ENCODE data around the gene NDUFB10. TPM values are rescaled to one million over a fixed set of nuclear protein-coding genes. Genes with fewer than 3 reads are reported as not detected.

Gene NDUFB10
- total RNA-seq, 1 experiment from 2014 or later = 202 TPM

GRCh38 chr16:1915732-1916639, 43.4 kb upstream of the NDUFB10 start:
- Mint-ChIP-seq H3K4me3 (ENCODE audit: unreplicated experiment) (no peak overlapping the region), H3K4me1 (ENCODE audit: insufficient read depth, unreplicated experiment) (peaks cover 6% of the 10 kb centered on the region), H3K36me3 (ENCODE audit: insufficient read depth, unreplicated experiment) (no peaks in the 10 kb centered on the region), H3K27ac (ENCODE audit: low read depth, unreplicated experiment) (no peak overlapping the region), H3K27me3 (ENCODE audit: insufficient read depth, unreplicated experiment) (peaks cover 41% of the 10 kb centered on the region), H3K9me3 (ENCODE audit: unreplicated experiment) (no peaks in the 10 kb centered on the region)
- intact Hi-C loops (cut with micrococcal nuclease) = no loop called here
- TF ChIP-seq CTCF (IDR thresholded peaks at IDR 0.05; ENCODE audit: unreplicated experiment) = no peak
- ChIA-PET CTCF (interaction anchor here (0.7 to 1.4 kb wide), 2 partner anchors 45 to 70 kb away, joined by 3 to 4 read pairs; no protein-coding TSS in a partner anchor), POLR2A (interaction anchor here (0.6 to 0.8 kb wide), 2 partner anchors 36 to 161 kb away, joined by 3 read pairs; no protein-coding TSS in a partner anchor)
- DNase-seq (ENCODE audit: unreplicated experiment) = no peak
- BruUV-seq (replicated peaks) = no TSS peak

- no TSS peak for BruUV-seq (replicated peaks)
- H3K27me3 Mint-ChIP-seq (ENCODE audit: insufficient read depth, unreplicated experiment) = peaks cover 47% of the 10 kb centered on the region
- ChIA-PET CTCF (interaction anchor here (0.7 to 1.4 kb wide), 2 partner anchors 46 to 69 kb away, joined by 3 to 4 read pairs; no protein-coding TSS in a partner anchor), POLR2A (interaction anchor here (0.6 to 0.8 kb wide), 2 partner anchors 37 to 161 kb away, joined by 3 read pairs; no protein-coding TSS in a partner anchor)
- H3K27ac Mint-ChIP-seq (ENCODE audit: low read depth, unreplicated experiment) = no peak overlapping the region
- intact Hi-C loops (cut with micrococcal nuclease) = no loop called here
- no peak overlapping the region for H3K4me3 Mint-ChIP-seq (ENCODE audit: unreplicated experiment)
- no peaks in the 10 kb centered on the region for H3K36me3 Mint-ChIP-seq (ENCODE audit: insufficient read depth, unreplicated experiment)
- peaks cover 6% of the 10 kb centered on the region for H3K4me1 Mint-ChIP-seq (ENCODE audit: insufficient read depth, unreplicated experiment)
- TF ChIP-seq CTCF (IDR thresholded peaks at IDR 0.05; ENCODE audit: unreplicated experiment) = no peak
- H3K9me3 Mint-ChIP-seq (ENCODE audit: unreplicated experiment) = no peaks in the 10 kb centered on the region
- DNase-seq (ENCODE audit: unreplicated experiment) = no peak
These were observed 42.7 kb upstream of the NDUFB10 start for GRCh38 chr16:1916640-1916990.

GRCh38 chr16:1917056-1917664, 42.2 kb upstream of the NDUFB10 start:
- DNase-seq (ENCODE audit: unreplicated experiment) = no peak
- Mint-ChIP-seq H3K4me1 (ENCODE audit: insufficient read depth, unreplicated experiment) (peaks cover 6% of the 10 kb centered on the region), H3K36me3 (ENCODE audit: insufficient read depth, unreplicated experiment) (no peaks in the 10 kb centered on the region), H3K9me3 (ENCODE audit: unreplicated experiment) (no peaks in the 10 kb centered on the region), H3K27me3 (ENCODE audit: insufficient read depth, unreplicated experiment) (peaks cover 49% of the 10 kb centered on the region), H3K27ac (ENCODE audit: low read depth, unreplicated experiment) (no peak overlapping the region), H3K4me3 (ENCODE audit: unreplicated experiment) (no peak overlapping the region)
- TF ChIP-seq CTCF (IDR thresholded peaks at IDR 0.05; ENCODE audit: unreplicated experiment) = no peak
- intact Hi-C loops (cut with micrococcal nuclease) = no loop called here
- ChIA-PET CTCF (no interaction called here), POLR2A (interaction anchor here (0.8 kb wide), 1 partner anchor 37 kb away, joined by 3 read pairs; no protein-coding TSS in a partner anchor)
- BruUV-seq (replicated peaks) = no TSS peak

GRCh38 chr16:1917665-1918350, 41.5 kb upstream of the NDUFB10 start:
- intact Hi-C loops (cut with micrococcal nuclease) = no loop called here
- TF ChIP-seq CTCF (IDR thresholded peaks at IDR 0.05; ENCODE audit: unreplicated experiment) = no peak
- no TSS peak for BruUV-seq (replicated peaks)
- no peak overlapping the region for H3K4me3 Mint-ChIP-seq (ENCODE audit: unreplicated experiment)
- H3K36me3 Mint-ChIP-seq (ENCODE audit: insufficient read depth, unreplicated experiment) = no peaks in the 10 kb centered on the region
- H3K27ac Mint-ChIP-seq (ENCODE audit: low read depth, unreplicated experiment) = no peak overlapping the region
- H3K4me1 Mint-ChIP-seq (ENCODE audit: insufficient read depth, unreplicated experiment) = peaks cover 6% of the 10 kb centered on the region
- H3K9me3 Mint-ChIP-seq (ENCODE audit: unreplicated experiment) = no peaks in the 10 kb centered on the region
- DNase-seq (ENCODE audit: unreplicated experiment) = no peak
- ChIA-PET POLR2A (no interaction called here), CTCF (no interaction called here)
- H3K27me3 Mint-ChIP-seq (ENCODE audit: insufficient read depth, unreplicated experiment) = peaks cover 49% of the 10 kb centered on the region

Data from MCF 10A (cell line).